HUES64 (cell line): ENCODE data around the gene UGT1A9.

ENCODE experiments used
- H3K27ac ChIP-seq: 2 replicates; pipeline ENCODE4 v1.7.0; 2013; ENCODE audit warnings: low read depth, low read length, inconsistent platforms
- H3K27me3 ChIP-seq: 2 replicates; pipeline ENCODE4 v1.6.1; 2013; ENCODE audit warnings: mild to moderate bottlenecking, low read length; ENCODE audit not compliant: insufficient read depth
- H3K36me3 ChIP-seq: 2 replicates; pipeline ENCODE4 v1.6.1; 2013; ENCODE audit warnings: mild to moderate bottlenecking, low read length; ENCODE audit not compliant: insufficient read depth
- H3K4me1 ChIP-seq: 2 replicates; pipeline ENCODE4 v1.6.1; 2013; ENCODE audit warnings: mild to moderate bottlenecking, low read length, moderate library complexity; ENCODE audit not compliant: insufficient read depth
- H3K4me3 ChIP-seq: 2 replicates; pipeline ENCODE4 v1.5.1; 2013; ENCODE audit warnings: mild to moderate bottlenecking, low read length, moderate library complexity
- H3K9ac ChIP-seq: 2 replicates; pipeline ENCODE4 v1.6.1; 2013; ENCODE audit warnings: mild to moderate bottlenecking, low read depth, low read length
- H3K9me3 ChIP-seq: 2 replicates; pipeline ENCODE4 v1.6.1; 2013; ENCODE audit warnings: low read depth, low read length; ENCODE audit not compliant: insufficient read depth
- WGBS: fragments of 150-250, 120-280 bp; methylation state at CpG from one replicate; pipeline ENCODE4 v1.1.7; 2013; ENCODE audit warnings: missing lambda C conversion rate; 5-methylcytosine and 5-hydroxymethylcytosine counted together

The UGT1A9 gene

GRCh38 chr2:233813236-233814055 lies 141.7 kb downstream of the UGT1A9 start:
- WGBS, result 84% methylated on average over 3 of the region's 3 CpGs
- H3K27me3 ChIP-seq, result no peaks in the 10 kb centered on the region
- H3K36me3 ChIP-seq, result no peaks in the 10 kb centered on the region
- H3K4me1 ChIP-seq, result no peaks in the 10 kb centered on the region
- no peak overlapping the region for H3K27ac ChIP-seq
- no peak overlapping the region for H3K9ac ChIP-seq
- H3K9me3 ChIP-seq, result no peaks in the 10 kb centered on the region
- no peak overlapping the region for H3K4me3 ChIP-seq

DNA sequence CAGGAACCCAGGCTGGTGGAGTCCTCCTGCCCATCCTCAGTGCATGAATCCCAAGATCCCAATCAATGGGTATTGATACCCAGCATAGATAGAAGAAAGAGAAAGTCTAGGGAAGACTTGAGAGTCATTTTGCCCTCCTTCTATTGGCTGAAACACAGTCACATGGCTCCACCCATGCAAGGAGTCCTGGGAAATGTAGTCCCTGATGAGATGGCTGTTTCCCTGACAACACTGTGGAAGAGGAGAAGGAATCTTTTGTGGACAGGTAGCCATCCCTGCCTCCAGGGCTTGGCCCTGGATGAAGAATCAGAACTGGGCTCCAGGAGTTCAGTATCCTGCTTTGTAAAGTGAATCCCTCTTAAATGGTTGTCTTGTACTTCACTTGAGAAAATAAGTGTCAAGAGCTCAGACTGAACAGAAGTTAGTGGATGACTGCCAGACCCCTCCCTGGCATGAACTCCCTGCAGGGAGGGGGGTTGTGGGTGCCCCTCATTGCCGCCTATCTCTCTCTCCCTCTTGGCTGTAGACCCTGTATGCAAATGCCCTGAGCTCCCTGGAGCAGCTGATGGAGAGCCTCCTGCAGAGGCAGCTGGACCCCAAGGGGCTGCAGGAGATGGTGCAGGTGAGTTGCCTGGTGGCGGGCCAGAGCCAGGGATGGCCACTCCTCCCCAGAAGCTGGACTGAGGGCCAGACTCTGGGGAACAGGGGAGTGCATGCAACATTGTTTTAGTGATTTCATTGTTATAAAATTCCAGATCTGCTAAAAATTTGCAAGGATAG lies 142.5 kb downstream of the UGT1A9 start:
- no peak overlapping the region for H3K4me3 ChIP-seq
- no peak overlapping the region for H3K27ac ChIP-seq
- no peak overlapping the region for H3K9ac ChIP-seq
- H3K27me3 ChIP-seq, result no peaks in the 10 kb centered on the region
- H3K9me3 ChIP-seq, result no peaks in the 10 kb centered on the region
- H3K36me3 ChIP-seq, result no peaks in the 10 kb centered on the region
- whole genome bisulfite sequencing, result 85% methylated on average over 2 of the region's 2 CpGs
- no peaks in the 10 kb centered on the region for H3K4me1 ChIP-seq

GRCh38 chr2:233815861-233816260 lies 144.2 kb downstream of the UGT1A9 start:
- Histone ChIP-seq H3K36me3 (no peaks in the 10 kb centered on the region), H3K27me3 (no peaks in the 10 kb centered on the region), H3K4me1 (no peaks in the 10 kb centered on the region), H3K9ac (no peak overlapping the region), H3K9me3 (no peaks in the 10 kb centered on the region), H3K27ac (no peak overlapping the region), H3K4me3 (no peak overlapping the region)
- WGBS, result 83% methylated on average over 5 of the region's 6 CpGs

- Histone ChIP-seq H3K4me1 (no peaks in the 10 kb centered on the region), H3K9me3 (no peaks in the 10 kb centered on the region), H3K27me3 (no peaks in the 10 kb centered on the region), H3K36me3 (no peaks in the 10 kb centered on the region), H3K9ac (no peak overlapping the region), H3K4me3 (no peak overlapping the region), H3K27ac (no peak overlapping the region)
- 89% methylated on average over 2 of the region's 2 CpGs for WGBS
Measured at GRCh38 chr2:233816334-233816733, 144.6 kb downstream of the UGT1A9 start.

GRCh38 chr2:233816771-233817170 lies 145.1 kb downstream of the UGT1A9 start:
- 99% methylated on average over 3 of the region's 4 CpGs for WGBS
- no peaks in the 10 kb centered on the region for H3K9me3 ChIP-seq
- H3K27me3 ChIP-seq, result no peaks in the 10 kb centered on the region
- H3K4me1 ChIP-seq, result no peaks in the 10 kb centered on the region
- no peak overlapping the region for H3K9ac ChIP-seq
- no peak overlapping the region for H3K27ac ChIP-seq
- no peak overlapping the region for H3K4me3 ChIP-seq
- H3K36me3 ChIP-seq, result no peaks in the 10 kb centered on the region

DNA sequence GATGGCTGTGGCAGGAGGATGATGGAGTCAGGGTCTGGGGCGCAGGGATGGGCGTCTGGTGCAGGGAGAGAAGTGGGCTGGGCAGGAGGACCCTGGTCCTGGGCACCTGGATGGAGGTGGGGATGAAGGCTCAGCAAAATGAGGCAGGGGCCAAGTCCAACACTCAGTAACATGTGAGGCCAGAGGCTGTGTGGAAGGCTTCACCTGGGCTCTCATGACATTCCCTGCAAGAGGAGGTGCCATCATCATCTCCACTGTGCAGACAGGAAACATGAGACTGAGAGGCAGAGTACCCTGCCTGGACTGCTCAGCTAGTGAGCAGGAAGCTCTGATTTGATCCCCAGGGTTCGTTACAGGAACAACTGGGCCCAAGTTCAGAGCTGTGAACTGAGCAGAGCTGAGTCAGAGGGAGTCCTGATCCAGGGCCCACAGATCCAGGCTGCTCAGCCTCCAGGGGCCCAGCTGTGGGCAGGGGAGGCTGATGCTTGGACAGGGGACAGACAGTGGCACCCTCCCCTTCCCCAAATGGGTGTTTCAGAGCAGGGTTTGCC lies 145.7 kb downstream of the UGT1A9 start:
- Histone ChIP-seq H3K9me3 (no peaks in the 10 kb centered on the region), H3K36me3 (no peaks in the 10 kb centered on the region), H3K27me3 (no peaks in the 10 kb centered on the region), H3K9ac (no peak overlapping the region), H3K4me3 (no peak overlapping the region), H3K27ac (no peak overlapping the region), H3K4me1 (no peaks in the 10 kb centered on the region)
- WGBS, result 92% methylated on average over 3 of the region's 3 CpGs

- no peak overlapping the region for H3K27ac ChIP-seq
- H3K4me3 ChIP-seq, result no peak overlapping the region
- H3K9me3 ChIP-seq, result no peaks in the 10 kb centered on the region
- no peaks in the 10 kb centered on the region for H3K36me3 ChIP-seq
- H3K4me1 ChIP-seq, result no peaks in the 10 kb centered on the region
- H3K9ac ChIP-seq, result no peak overlapping the region
- no peaks in the 10 kb centered on the region for H3K27me3 ChIP-seq
- WGBS, result 94% methylated on average over 11 of the region's 11 CpGs
Measured at GRCh38 chr2:233817995-233818638, 146.4 kb downstream of the UGT1A9 start.

DNA sequence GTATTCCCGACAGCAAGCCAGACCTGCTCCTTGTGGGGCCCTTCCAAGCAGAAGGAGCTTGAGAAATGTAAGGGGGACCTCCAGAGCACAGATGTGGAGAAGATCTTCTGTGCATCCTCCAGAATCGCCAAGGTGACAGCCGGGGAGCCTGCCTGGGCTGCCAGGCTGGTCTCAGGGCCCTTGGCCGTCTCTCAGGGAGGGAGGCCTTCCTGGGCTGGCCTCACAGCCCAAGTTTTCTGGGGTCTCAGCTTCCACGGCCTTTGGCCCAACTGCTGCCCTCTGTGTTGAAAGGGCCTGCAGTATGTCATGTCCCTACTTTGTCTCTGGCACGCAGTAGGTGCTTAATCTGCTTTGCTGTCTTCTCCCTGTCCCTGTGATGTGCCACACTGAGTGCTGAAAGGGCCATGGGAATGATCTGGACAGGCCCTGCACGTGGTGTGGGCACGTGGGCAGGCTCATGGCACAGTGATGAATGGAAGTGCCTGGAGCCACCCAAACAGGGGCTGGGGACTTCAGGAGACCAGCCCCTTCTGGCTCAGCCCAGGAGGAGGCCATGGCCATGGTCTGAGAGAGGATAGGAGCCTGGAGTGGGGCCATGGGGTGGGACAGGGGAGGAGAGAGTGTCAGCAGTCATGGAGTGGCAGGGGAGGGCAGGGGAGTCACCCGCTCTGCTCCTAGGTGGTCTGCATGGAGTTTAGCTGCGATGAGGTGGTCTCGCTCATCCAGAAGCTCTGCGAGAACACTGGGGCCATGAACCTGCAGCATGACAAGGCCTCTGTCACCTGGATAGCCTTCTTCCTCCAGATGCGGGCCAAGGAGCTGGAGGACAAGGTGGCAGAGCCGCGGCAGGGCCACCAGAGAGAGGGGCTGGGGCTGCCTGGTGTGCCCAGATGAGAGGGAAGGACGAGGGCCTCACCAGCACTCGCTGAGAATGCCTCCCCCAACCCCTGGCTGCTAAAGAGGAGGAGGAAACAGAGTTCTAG lies 147.2 kb downstream of the UGT1A9 start:
- H3K4me1 ChIP-seq, result no peaks in the 10 kb centered on the region
- H3K27me3 ChIP-seq, result no peaks in the 10 kb centered on the region
- H3K27ac ChIP-seq, result no peak overlapping the region
- no peaks in the 10 kb centered on the region for H3K36me3 ChIP-seq
- WGBS, result 83% methylated on average over 17 of the region's 17 CpGs
- no peak overlapping the region for H3K9ac ChIP-seq
- H3K9me3 ChIP-seq, result no peaks in the 10 kb centered on the region
- H3K4me3 ChIP-seq, result no peak overlapping the region

GRCh38 chr2:233819884-233820773 lies 148.4 kb downstream of the UGT1A9 start:
- no peak overlapping the region for H3K9ac ChIP-seq
- H3K4me3 ChIP-seq, result no peak overlapping the region
- no peaks in the 10 kb centered on the region for H3K9me3 ChIP-seq
- no peaks in the 10 kb centered on the region for H3K36me3 ChIP-seq
- no peaks in the 10 kb centered on the region for H3K27me3 ChIP-seq
- H3K4me1 ChIP-seq, result no peaks in the 10 kb centered on the region
- WGBS, result 93% methylated on average over 18 of the region's 18 CpGs
- H3K27ac ChIP-seq, result no peak overlapping the region

GRCh38 chr2:233820774-233821105 lies 149.0 kb downstream of the UGT1A9 start:
- no peaks in the 10 kb centered on the region for H3K27me3 ChIP-seq
- no peaks in the 10 kb centered on the region for H3K36me3 ChIP-seq
- WGBS, result 91% methylated on average over 6 of the region's 6 CpGs
- no peak overlapping the region for H3K4me3 ChIP-seq
- no peak overlapping the region for H3K9ac ChIP-seq
- H3K4me1 ChIP-seq, result no peaks in the 10 kb centered on the region
- no peaks in the 10 kb centered on the region for H3K9me3 ChIP-seq
- no peak overlapping the region for H3K27ac ChIP-seq
